ENCODE measurements around the gene TTLL5. TPM values are rescaled to one million over a fixed set of nuclear protein-coding genes. Genes with fewer than 3 reads are reported as not detected.

The TTLL5 gene
- total RNA-seq, 1 donor from 2014 or later = 45.2 TPM

- Mint-ChIP-seq H3K4me1 (peaks cover 49% of the 10 kb centered on the region), H3K36me3 (no peaks in the 10 kb centered on the region), H3K27me3 (ENCODE audit: low read depth) (no peaks in the 10 kb centered on the region), H3K27ac (peak overlapping the region; percentile 35), H3K4me3 (no peak overlapping the region), H3K9me3 (no peaks in the 10 kb centered on the region)
- DNase-seq (ENCODE audit: low spot score in 2 of 2, unreplicated experiment in 2 of 2) = no peak
- TF ChIP-seq CTCF (IDR thresholded peaks at IDR 0.05; ENCODE audit: unreplicated experiment) = no peak
These were observed 202.2 kb downstream of the TTLL5 start for GRCh38 chr14:75863221-75863620.

GRCh38 chr14:75864352-75864751 lies 203.3 kb downstream of the TTLL5 start:
- no peaks in the 10 kb centered on the region for H3K36me3 Mint-ChIP-seq
- no peak for TF ChIP-seq CTCF (IDR thresholded peaks at IDR 0.05; ENCODE audit: unreplicated experiment)
- no peaks in the 10 kb centered on the region for H3K9me3 Mint-ChIP-seq
- DNase-seq (ENCODE audit: low spot score in 2 of 2, unreplicated experiment in 2 of 2) = no peak
- H3K4me3 Mint-ChIP-seq = no peak overlapping the region
- H3K27me3 Mint-ChIP-seq (ENCODE audit: low read depth) = no peaks in the 10 kb centered on the region
- H3K27ac Mint-ChIP-seq = no peak overlapping the region
- peaks cover 57% of the 10 kb centered on the region for H3K4me1 Mint-ChIP-seq

- no peak for TF ChIP-seq CTCF (IDR thresholded peaks at IDR 0.05; ENCODE audit: unreplicated experiment)
- no peak for DNase-seq (ENCODE audit: low spot score in 2 of 2, unreplicated experiment in 2 of 2)
- no peaks in the 10 kb centered on the region for H3K9me3 Mint-ChIP-seq
- H3K4me1 Mint-ChIP-seq = peaks cover 53% of the 10 kb centered on the region
- peaks cover 2% of the 10 kb centered on the region for H3K36me3 Mint-ChIP-seq
- H3K27me3 Mint-ChIP-seq (ENCODE audit: low read depth) = no peaks in the 10 kb centered on the region
- H3K27ac Mint-ChIP-seq = peak overlapping the region; percentile 2
- no peak overlapping the region for H3K4me3 Mint-ChIP-seq
These were observed 204.5 kb downstream of the TTLL5 start for GRCh38 chr14:75865531-75865930.

GRCh38 chr14:75866970-75867369 lies 205.9 kb downstream of the TTLL5 start:
- Mint-ChIP-seq H3K9me3 (no peaks in the 10 kb centered on the region), H3K27ac (no peak overlapping the region), H3K36me3 (peaks cover 2% of the 10 kb centered on the region), H3K27me3 (ENCODE audit: low read depth) (no peaks in the 10 kb centered on the region), H3K4me3 (no peak overlapping the region), H3K4me1 (peaks cover 57% of the 10 kb centered on the region)
- no peak for TF ChIP-seq CTCF (IDR thresholded peaks at IDR 0.05; ENCODE audit: unreplicated experiment)
- DNase-seq (ENCODE audit: low spot score in 2 of 2, unreplicated experiment in 2 of 2) = no peak

GRCh38 chr14:75871181-75871880 lies 210.3 kb downstream of the TTLL5 start:
- peak overlapping the region; percentile 66 for H3K27ac Mint-ChIP-seq
- peaks cover 40% of the 10 kb centered on the region for H3K4me1 Mint-ChIP-seq
- H3K27me3 Mint-ChIP-seq (ENCODE audit: low read depth) = no peaks in the 10 kb centered on the region
- DNase-seq (ENCODE audit: low spot score in 2 of 2, unreplicated experiment in 2 of 2) = no peak
- no peak for TF ChIP-seq CTCF (IDR thresholded peaks at IDR 0.05; ENCODE audit: unreplicated experiment)
- H3K9me3 Mint-ChIP-seq = peaks cover 3% of the 10 kb centered on the region
- no peak overlapping the region for H3K4me3 Mint-ChIP-seq
- peaks cover 7% of the 10 kb centered on the region for H3K36me3 Mint-ChIP-seq

Measured in mesothelial cell of epicardium (in vitro differentiated cells).